ENCODE results near the gene MPHOSPH9.
A peak's percentile ranks its signal among the peaks of the same experiment; 100 is the strongest.

MPHOSPH9 gene

GRCh38 chr12:123232807-123233504 lies at the start of gene MPHOSPH9, which contains the start of gene MTRFR:
Gene MPHOSPH9 (minus strand): TSS chr12:123233141. CDS start chr12:123230364, 2,777 bp downstream.
Gene MTRFR (plus strand): TSS chr12:123233436. CDS start chr12:123253675, 20,239 bp downstream.
- DNase-seq = peak; percentile 99

GRCh38 chr12:123282111-123282510 lies 49.2 kb upstream of the MPHOSPH9 start:
- no peak for DNase-seq

- no peak for DNase-seq
Measured at GRCh38 chr12:123280971-123281370, 48.0 kb upstream of the MPHOSPH9 start.

- DNase-seq = no peak
Measured at GRCh38 chr12:123278101-123278627, 45.2 kb upstream of the MPHOSPH9 start.

- no peak for DNase-seq
Measured at GRCh38 chr12:123273166-123273565, 40.2 kb upstream of the MPHOSPH9 start.

- DNase-seq = peak; percentile 47
Measured at GRCh38 chr12:123271001-123271668, 38.2 kb upstream of the MPHOSPH9 start.

- peak; percentile 35 for DNase-seq
Measured at GRCh38 chr12:123270214-123271000, 37.5 kb upstream of the MPHOSPH9 start.

- no peak for DNase-seq
Measured at GRCh38 chr12:123269896-123270213, 36.9 kb upstream of the MPHOSPH9 start.

GRCh38 chr12:123269395-123269892 lies 36.5 kb upstream of the MPHOSPH9 start:
- peak; percentile 93 for DNase-seq

GRCh38 chr12:123268850-123269249 lies 35.9 kb upstream of the MPHOSPH9 start:
- DNase-seq = no peak

GRCh38 chr12:123267991-123268843 lies 35.3 kb upstream of the MPHOSPH9 start:
- DNase-seq = peak; percentile 91

- no peak for DNase-seq
Measured at GRCh38 chr12:123267335-123267920, 34.5 kb upstream of the MPHOSPH9 start.

GRCh38 chr12:123266679-123267277 lies 33.8 kb upstream of the MPHOSPH9 start:
- no peak for DNase-seq

GRCh38 chr12:123265851-123266678 lies 33.1 kb upstream of the MPHOSPH9 start:
- no peak for DNase-seq

- DNase-seq = no peak
Measured at GRCh38 chr12:123264642-123265041, 31.7 kb upstream of the MPHOSPH9 start.

GRCh38 chr12:123263196-123263817 lies 30.4 kb upstream of the MPHOSPH9 start:
- DNase-seq = no peak

- no peak for DNase-seq
Measured at GRCh38 chr12:123261196-123261595, 28.3 kb upstream of the MPHOSPH9 start.

GRCh38 chr12:123260081-123260480 lies 27.1 kb upstream of the MPHOSPH9 start:
- no peak for DNase-seq

GRCh38 chr12:123258593-123258992 lies 25.7 kb upstream of the MPHOSPH9 start:
- DNase-seq = no peak

- DNase-seq = no peak
Measured at GRCh38 chr12:123254853-123255446, 22.0 kb upstream of the MPHOSPH9 start.

Data from NCI-H1105 (cell line).